ENCODE data around the gene TOPAZ1. TPM values are rescaled to one million over a fixed set of nuclear protein-coding genes. Genes with fewer than 3 reads are reported as not detected.

The TOPAZ1 gene
- polyA plus RNA-seq, 3 donors, result not detected

DNA sequence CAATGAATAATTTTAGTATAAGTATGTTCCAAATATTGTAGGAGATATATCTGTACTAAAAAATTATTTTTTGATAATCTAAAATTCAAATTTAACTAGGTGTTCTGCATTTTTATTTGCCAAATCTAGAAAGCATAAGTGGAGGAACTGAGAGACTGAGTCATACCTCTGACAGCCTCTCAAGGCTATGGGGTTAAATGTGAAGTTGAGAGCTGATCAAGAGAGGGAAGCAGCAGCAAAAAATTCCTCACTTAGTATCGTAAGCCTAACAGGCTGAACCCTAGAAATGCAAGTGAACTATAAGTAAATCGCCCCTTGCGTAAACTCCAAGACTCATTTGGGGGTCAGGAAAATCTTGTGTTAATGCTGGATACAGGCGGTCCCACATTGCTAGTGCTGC lies 12.8 kb upstream of the TOPAZ1 start:
- H3K36me3 ChIP-seq (replicated peaks in 1 of 2; ENCODE audit: control insufficient read depth in 1 of 2, insufficient read depth in 2 of 2, low read length in 2 of 2), result no peaks in the 10 kb centered on the region
- Mint-ChIP-seq H3K27ac (no peak overlapping the region), H3K36me3 (no peaks in the 10 kb centered on the region), H3K4me1 (peaks cover 26% of the 10 kb centered on the region), H3K9me3 (no peaks in the 10 kb centered on the region), H3K27me3 (ENCODE audit: low read depth in 3 of 3) (peaks cover 0 to 5% (median 0%) of the 10 kb centered on the region in 3 donors), H3K4me3 (no peak overlapping the region)
- peaks cover 2 to 13% of the 10 kb centered on the region in 2 donors for H3K4me1 ChIP-seq (ENCODE audit: control insufficient read depth in 1 of 2, insufficient read depth in 2 of 2, low read length in 2 of 2)
- no peaks in the 10 kb centered on the region for H4K20me1 ChIP-seq (ENCODE audit: insufficient read depth, low read length)
- H3K27ac ChIP-seq (ENCODE audit: low read depth in 1 of 2, low read length in 2 of 2), result no peak overlapping the region
- no peak overlapping the region for H3K4me2 ChIP-seq (replicated peaks; ENCODE audit: extremely low read depth, low read length, poor library complexity, severe bottlenecking)
- no peaks in the 10 kb centered on the region for H3K79me2 ChIP-seq (ENCODE audit: insufficient read depth, low read length)
- H3K27me3 ChIP-seq (ENCODE audit: control insufficient read depth in 2 of 2, insufficient read depth in 2 of 2, low read length in 2 of 2), result no peaks in the 10 kb centered on the region
- no peaks in the 10 kb centered on the region for H3K9me3 ChIP-seq (replicated peaks in 1 of 2; ENCODE audit: control insufficient read depth in 1 of 2, insufficient read depth in 1 of 2, low read length in 2 of 2)
- WGBS (ENCODE audit: insufficient coverage), result no CpG with 5 or more reads among the region's 4 CpGs
- H2AFZ ChIP-seq (ENCODE audit: insufficient read depth, low read depth, low read length, poor library complexity, severe bottlenecking), result no peak overlapping the region
- H3K4me3 ChIP-seq (replicated peaks in 1 of 3; ENCODE audit: low read depth in 2 of 3, low read length in 3 of 3), result no peak overlapping the region
- intact Hi-C loops (cut with micrococcal nuclease), result no loop called here
- H3K9ac ChIP-seq (ENCODE audit: insufficient read depth, low read length, poor library complexity, severe bottlenecking), result no peak overlapping the region
- TF ChIP-seq, protein P1, sequence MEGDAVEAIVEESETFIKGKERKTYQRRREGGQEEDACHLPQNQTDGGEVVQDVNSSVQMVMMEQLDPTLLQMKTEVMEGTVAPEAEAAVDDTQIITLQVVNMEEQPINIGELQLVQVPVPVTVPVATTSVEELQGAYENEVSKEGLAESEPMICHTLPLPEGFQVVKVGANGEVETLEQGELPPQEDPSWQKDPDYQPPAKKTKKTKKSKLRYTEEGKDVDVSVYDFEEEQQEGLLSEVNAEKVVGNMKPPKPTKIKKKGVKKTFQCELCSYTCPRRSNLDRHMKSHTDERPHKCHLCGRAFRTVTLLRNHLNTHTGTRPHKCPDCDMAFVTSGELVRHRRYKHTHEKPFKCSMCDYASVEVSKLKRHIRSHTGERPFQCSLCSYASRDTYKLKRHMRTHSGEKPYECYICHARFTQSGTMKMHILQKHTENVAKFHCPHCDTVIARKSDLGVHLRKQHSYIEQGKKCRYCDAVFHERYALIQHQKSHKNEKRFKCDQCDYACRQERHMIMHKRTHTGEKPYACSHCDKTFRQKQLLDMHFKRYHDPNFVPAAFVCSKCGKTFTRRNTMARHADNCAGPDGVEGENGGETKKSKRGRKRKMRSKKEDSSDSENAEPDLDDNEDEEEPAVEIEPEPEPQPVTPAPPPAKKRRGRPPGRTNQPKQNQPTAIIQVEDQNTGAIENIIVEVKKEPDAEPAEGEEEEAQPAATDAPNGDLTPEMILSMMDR (IDR thresholded peaks at IDR 0.05), result no peak
- DNase-seq, result peak in 1 of 3 donors; percentile 11

DNA sequence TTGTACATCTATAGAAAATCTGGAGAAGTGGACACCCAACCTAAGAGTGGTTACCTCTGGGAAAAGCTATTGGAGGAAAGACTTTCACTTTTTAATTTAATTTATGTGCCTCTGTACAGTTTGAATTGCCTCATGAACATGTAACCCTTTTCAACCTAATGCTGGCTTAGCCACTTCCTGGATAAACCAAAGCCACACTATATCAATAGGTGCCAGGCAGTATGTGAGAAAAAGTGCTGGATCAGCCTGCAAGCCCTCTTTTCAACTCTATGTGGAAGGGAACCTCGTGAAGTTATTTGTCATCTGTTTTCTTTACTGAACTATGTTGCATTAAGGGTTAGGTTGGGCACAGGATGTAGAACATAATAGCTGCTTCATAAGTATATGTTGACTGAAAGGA lies 9.3 kb upstream of the TOPAZ1 start:
- H3K9me3 Mint-ChIP-seq, result no peaks in the 10 kb centered on the region
- DNase-seq, result no peak
- H3K4me1 Mint-ChIP-seq, result peaks cover 25% of the 10 kb centered on the region

More for the DNA sequence above, 9.3 kb upstream of the TOPAZ1 start:
- H3K4me2 ChIP-seq (replicated peaks; ENCODE audit: extremely low read depth, low read length, poor library complexity, severe bottlenecking), result no peak overlapping the region
- peaks cover 0 to 4% (median 0%) of the 10 kb centered on the region in 3 donors for H3K27me3 Mint-ChIP-seq (ENCODE audit: low read depth in 3 of 3)
- no peak overlapping the region for H3K9ac ChIP-seq (ENCODE audit: insufficient read depth, low read length, poor library complexity, severe bottlenecking)
- intact Hi-C loops (cut with micrococcal nuclease), result no loop called here
- H4K20me1 ChIP-seq (ENCODE audit: insufficient read depth, low read length), result no peaks in the 10 kb centered on the region
- WGBS (ENCODE audit: insufficient coverage), result no CpG with 5 or more reads among the region's 1 CpG
- H3K27ac ChIP-seq (ENCODE audit: low read depth in 1 of 2, low read length in 2 of 2), result no peak overlapping the region
- H3K9me3 ChIP-seq (replicated peaks in 1 of 2; ENCODE audit: control insufficient read depth in 1 of 2, insufficient read depth in 1 of 2, low read length in 2 of 2), result no peaks in the 10 kb centered on the region
- peaks cover 4 to 20% of the 10 kb centered on the region in 2 donors for H3K4me1 ChIP-seq (ENCODE audit: control insufficient read depth in 1 of 2, insufficient read depth in 2 of 2, low read length in 2 of 2)
- no peaks in the 10 kb centered on the region for H3K79me2 ChIP-seq (ENCODE audit: insufficient read depth, low read length)
- H3K36me3 ChIP-seq (replicated peaks in 1 of 2; ENCODE audit: control insufficient read depth in 1 of 2, insufficient read depth in 2 of 2, low read length in 2 of 2), result no peaks in the 10 kb centered on the region
- no peak overlapping the region for H3K4me3 Mint-ChIP-seq
- no peak overlapping the region for H3K27ac Mint-ChIP-seq
- H3K36me3 Mint-ChIP-seq, result no peaks in the 10 kb centered on the region
- no peaks in the 10 kb centered on the region for H3K27me3 ChIP-seq (ENCODE audit: control insufficient read depth in 2 of 2, insufficient read depth in 2 of 2, low read length in 2 of 2)
- no peak overlapping the region for H3K4me3 ChIP-seq (replicated peaks in 1 of 3; ENCODE audit: low read depth in 2 of 3, low read length in 3 of 3)
- no peak overlapping the region for H2AFZ ChIP-seq (ENCODE audit: insufficient read depth, low read depth, low read length, poor library complexity, severe bottlenecking)
- TF ChIP-seq, protein P1 (IDR thresholded peaks at IDR 0.05), result no peak
